Adipose tissue (tissue), 3 donors: Measurements from ENCODE around the gene CD300H. TPM values are rescaled to one million over a fixed set of nuclear protein-coding genes. Genes with fewer than 3 reads are reported as not detected.
"Not testable (repeated sequence)": the region's sequence is repeated elsewhere in the genome, so short reads cannot be mapped to it uniquely, and the experiment has no call there.

Experiments used
- H3K27ac ChIP-seq: one replicate; pipeline ENCODE4 v1.5.1; 2013; ENCODE audit warnings: low read depth, low read length
- WGBS, 3 donors: extraction: QIAGEN DNeasy Blood & Tissue Kit; methylation state at CpG; one replicate each; pipeline ENCODE4 v1.1.7; 2013; 5-methylcytosine and 5-hydroxymethylcytosine counted together
- polyA plus RNA-seq, 3 donors: library from polyadenylated mRNA; stranded (reverse); fragments of 200-250 nt; gene quantifications; one replicate each; pipeline ENCODE4 v1.2.3, GENCODE V29; 2013
- donor health status: healthy with polysubstance abuse.
- donor health status: Bipolar disorder and iron deficiency.
- donor health status: healthy.

The CD300H gene
- polyA plus RNA-seq, 3 donors = 0.52 to 1.2 TPM; not detected in 1

- 38 to 70% (median 66%) methylated on average over 3 of the region's 3 CpGs for WGBS, 3 donors
Measured at GRCh38 chr17:74561586-74561985, 5.7 kb downstream of the CD300H start.

DNA sequence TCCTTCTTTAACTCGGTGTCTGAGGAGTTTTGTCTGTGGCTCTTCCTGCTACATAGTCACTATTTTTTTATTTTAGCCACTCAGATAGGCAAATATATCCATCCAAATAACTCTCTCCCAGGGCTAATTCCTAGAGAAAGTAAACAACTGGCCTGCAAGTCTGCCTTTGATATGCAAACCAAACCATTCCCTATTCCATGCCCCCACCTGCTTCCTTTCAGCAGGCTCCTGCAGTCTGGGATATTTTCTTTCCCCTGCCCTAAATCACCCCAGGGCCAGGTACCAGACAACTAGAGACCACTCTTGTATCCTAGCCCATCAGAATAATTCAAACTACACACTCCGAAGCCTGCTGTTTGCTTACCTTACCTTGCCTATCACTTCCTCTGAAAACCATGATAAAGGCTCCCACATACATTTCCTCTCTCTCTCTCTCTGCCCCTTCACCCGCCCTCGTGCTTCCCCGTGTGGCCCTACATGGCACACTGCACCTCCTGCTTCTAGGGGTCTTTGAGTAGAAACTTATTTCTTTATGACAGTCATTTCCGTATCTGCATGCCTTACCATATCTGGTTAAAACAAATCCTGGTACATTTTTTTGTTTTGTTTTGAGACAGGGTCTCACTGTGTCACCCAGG lies 8.3 kb downstream of the CD300H start:
- 60 to 62% (median 61%) methylated on average over 6 of the region's 6 CpGs for WGBS, 3 donors
- H3K27ac ChIP-seq = no peak overlapping the region

More at GRCh38 chr17:74561586-74561985, 5.7 kb downstream of the CD300H start:
- no peak overlapping the region for H3K27ac ChIP-seq

GRCh38 chr17:74558402-74558801 lies 8.9 kb downstream of the CD300H start:
- not testable (repeated sequence) for H3K27ac ChIP-seq
- 64 to 88% (median 75%) methylated on average over 4 of the region's 4 CpGs for WGBS, 3 donors

GRCh38 chr17:74555427-74555940 lies 11.8 kb downstream of the CD300H start:
- no peak overlapping the region for H3K27ac ChIP-seq
- 57 to 72% (median 60%) methylated on average over 7 of the region's 7 CpGs for WGBS, 3 donors

- 48 to 59% (median 56%) methylated on average over 5 to 6 of the region's 6 CpGs for WGBS, 3 donors
- H3K27ac ChIP-seq = no peak overlapping the region
Measured at GRCh38 chr17:74554909-74555308, 12.4 kb downstream of the CD300H start.

DNA sequence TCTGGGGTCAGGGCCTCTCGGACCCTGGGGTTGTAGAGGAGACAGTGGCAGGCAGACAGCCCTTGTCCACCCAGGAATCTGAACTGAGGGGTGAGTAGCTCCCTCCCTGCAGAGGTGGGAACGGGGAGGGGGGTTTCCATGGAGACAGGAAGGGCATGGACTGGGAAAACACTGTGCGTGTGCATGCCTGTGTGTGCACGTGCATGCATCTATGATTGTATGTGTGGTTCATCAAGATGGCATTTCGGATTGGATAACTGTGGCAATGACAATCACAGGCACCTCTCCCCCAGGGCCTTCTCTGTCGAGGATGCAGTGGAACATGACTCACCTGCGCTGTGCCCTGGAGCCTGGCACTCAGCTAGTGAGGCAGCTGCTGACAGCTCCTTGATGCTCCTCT lies 15.3 kb downstream of the CD300H start:
- H3K27ac ChIP-seq = no peak overlapping the region
- 43 to 63% (median 62%) methylated on average over 7 of the region's 7 CpGs for WGBS, 3 donors

DNA sequence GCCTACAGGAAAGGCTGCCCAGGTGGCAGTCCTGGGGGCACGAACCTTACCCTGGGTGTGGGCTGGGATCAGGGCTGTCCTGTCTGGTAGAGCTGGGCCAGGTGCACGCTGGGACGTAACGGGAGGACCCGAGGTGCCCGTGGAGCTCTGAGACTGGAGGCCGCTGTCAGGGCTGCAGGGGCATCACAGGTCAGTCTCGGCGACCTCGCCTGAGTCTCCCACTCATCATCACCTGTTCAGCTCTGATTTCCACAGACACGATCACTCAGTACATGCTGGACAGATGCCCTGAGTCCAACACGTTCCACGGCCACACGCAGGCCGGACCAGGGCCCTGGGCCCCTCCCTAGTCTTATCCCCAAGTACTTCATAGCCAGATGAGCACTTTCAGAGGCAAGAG lies 16.7 kb downstream of the CD300H start:
- 72 to 88% (median 88%) methylated on average over 15 of the region's 15 CpGs for WGBS, 3 donors

DNA sequence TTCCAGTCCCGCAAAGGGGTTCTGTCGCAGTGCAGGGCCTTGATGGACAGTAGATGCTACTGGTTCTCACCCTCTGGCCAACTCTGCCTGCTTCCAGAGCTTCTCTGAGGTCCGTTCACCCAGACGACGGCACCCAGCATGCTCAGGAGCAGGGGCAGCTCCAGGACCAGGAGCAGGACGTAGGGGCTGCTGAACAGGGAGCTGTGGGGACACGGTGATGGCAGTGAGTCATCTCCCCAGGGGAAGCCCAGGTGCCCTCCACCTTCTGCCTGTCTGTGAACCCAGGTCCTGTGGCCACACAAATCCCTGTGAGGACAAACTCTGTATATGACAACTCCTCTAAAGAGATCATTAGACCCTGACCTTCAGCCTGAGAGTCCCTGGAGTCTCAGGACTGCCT lies 18.0 kb downstream of the CD300H start:
- H3K27ac ChIP-seq = no peak overlapping the region
- WGBS, 3 donors = 73 to 85% (median 75%) methylated on average over 7 of the region's 7 CpGs

More for the DNA sequence above, 16.7 kb downstream of the CD300H start:
- no peak overlapping the region for H3K27ac ChIP-seq

DNA sequence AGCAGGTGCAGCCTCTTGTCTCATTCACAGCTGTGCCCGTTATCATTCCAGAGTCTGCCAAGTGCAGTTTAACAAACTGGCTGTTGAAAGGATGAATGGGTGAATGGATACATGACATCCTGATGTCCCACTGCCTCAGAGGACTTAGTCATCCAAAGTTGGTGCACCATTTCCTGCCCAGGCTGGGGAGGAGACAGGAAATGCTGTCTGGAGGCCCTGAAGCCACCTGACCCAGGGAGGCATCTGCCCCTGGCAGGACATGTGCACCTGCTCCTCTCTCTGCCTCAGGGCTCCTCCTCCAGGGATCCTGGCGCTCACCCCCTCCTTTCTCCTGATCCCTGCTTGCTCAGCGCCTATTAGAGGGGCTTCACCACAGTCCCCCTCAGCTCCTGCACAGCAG lies 19.6 kb downstream of the CD300H start:
- H3K27ac ChIP-seq = no peak overlapping the region
- 66 to 84% (median 80%) methylated on average over 2 to 3 of the region's 3 CpGs for WGBS, 3 donors

DNA sequence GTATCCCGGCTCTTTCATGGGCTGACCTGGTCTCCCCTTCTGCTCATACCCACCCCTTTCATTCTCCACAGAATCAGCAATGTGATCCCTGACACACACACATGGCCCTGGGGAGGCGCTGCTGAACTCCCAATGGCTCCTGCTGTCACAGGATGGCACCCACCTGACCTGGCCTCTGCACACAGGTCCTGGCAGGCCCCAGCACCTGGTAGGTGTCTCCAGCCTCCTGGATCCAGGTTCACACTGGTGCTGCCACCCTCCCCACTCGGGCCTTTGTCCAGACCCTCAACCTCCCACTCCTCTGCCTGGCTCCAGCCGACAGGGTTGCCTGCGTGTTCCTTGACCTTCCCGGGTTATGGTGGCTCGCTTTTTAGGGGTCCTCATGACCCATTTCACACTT lies 20.0 kb downstream of the CD300H start:
- no peak overlapping the region for H3K27ac ChIP-seq
- WGBS, 3 donors = 78 to 89% (median 89%) methylated on average over 7 of the region's 7 CpGs

- no peak overlapping the region for H3K27ac ChIP-seq
- 72 to 95% (median 92%) methylated on average over 7 of the region's 7 CpGs for WGBS, 3 donors
Measured at GRCh38 chr17:74546586-74546985, 20.7 kb downstream of the CD300H start.

- H3K27ac ChIP-seq = no peak within 1 kb of the TSS
Measured at GRCh38 chr17:74545843-74546230, 21.5 kb downstream of the CD300H start, which contains the start of gene CD300C. TSS of gene CD300C (minus strand) at chr17:74546115. CDS start at chr17:74545782, 333 bp downstream.

GRCh38 chr17:74544991-74545842 lies 22.1 kb downstream of the CD300H start:
- no peak overlapping the region for H3K27ac ChIP-seq
- WGBS, 3 donors = 60 to 73% (median 71%) methylated on average over 15 to 16 of the region's 16 CpGs

More at GRCh38 chr17:74545843-74546230, 21.5 kb downstream of the CD300H start, which contains the start of gene CD300C:
- 33 to 46% (median 35%) methylated on average over 5 of the region's 5 CpGs for WGBS, 3 donors

DNA sequence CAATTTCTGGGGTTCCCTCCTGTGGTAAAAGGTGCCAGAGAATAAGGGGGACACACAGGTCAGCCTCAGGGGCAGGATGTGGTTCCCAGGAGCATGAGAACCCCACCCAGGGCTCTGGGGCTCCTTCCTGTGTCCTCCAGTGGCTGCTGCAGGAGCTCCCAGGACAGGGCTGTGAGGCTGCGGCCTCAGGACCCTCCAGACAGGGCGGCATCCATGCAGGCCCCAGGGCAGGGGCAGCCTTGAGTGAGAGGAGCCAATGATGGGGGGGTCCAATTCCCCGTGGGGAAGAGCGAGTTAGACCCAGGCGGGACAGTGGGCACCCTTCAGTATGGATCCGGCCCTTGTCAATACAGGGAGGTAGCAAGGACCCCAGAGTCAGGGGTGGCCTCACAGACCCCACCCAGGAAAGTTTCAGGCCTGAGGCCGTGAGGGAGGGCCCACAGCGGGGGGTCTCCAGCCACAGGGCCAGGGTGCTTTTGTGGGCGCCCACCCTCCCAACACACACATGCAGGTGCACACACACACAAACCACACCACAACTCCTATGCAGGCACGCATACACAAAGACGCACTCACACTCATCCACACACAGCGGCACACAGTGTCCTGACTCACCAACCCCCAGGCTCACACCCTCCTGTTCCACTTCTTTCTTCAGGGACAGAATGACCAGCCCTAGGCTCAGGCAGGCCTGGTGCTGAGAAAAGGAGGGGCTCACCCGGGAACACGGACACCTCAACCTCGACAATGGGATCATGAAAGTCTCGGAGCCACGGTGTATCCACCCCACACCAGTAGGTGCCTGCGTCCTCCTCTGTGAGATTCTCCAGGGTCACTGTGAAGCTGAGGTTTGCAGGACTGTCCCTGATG lies 23.2 kb downstream of the CD300H start:
- 77 to 92% (median 91%) methylated on average over 17 to 18 of the region's 18 CpGs for WGBS, 3 donors
- H3K27ac ChIP-seq = no peak overlapping the region

DNA sequence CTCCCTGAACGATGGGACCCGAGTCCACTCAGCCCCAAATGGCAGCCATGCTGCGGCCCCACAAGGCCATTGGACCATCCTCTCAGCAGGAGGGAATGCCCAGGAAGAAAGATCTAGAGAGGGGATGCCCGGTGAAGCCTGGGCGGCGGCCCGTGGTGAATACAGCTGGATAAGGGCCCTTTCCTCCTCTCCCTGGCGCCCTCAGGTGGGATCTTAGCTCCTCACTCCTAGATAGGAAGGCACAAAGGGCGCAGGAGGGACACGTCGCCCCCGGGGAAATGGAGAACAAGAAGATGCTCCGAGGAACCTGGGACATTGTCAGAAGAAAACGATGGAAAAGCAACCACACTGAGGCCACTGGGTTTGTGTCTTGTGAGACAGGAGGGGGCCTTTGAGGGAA lies 23.9 kb downstream of the CD300H start:
- WGBS, 3 donors = 72 to 83% (median 81%) methylated on average over 14 of the region's 14 CpGs
- H3K27ac ChIP-seq = no peak overlapping the region

DNA sequence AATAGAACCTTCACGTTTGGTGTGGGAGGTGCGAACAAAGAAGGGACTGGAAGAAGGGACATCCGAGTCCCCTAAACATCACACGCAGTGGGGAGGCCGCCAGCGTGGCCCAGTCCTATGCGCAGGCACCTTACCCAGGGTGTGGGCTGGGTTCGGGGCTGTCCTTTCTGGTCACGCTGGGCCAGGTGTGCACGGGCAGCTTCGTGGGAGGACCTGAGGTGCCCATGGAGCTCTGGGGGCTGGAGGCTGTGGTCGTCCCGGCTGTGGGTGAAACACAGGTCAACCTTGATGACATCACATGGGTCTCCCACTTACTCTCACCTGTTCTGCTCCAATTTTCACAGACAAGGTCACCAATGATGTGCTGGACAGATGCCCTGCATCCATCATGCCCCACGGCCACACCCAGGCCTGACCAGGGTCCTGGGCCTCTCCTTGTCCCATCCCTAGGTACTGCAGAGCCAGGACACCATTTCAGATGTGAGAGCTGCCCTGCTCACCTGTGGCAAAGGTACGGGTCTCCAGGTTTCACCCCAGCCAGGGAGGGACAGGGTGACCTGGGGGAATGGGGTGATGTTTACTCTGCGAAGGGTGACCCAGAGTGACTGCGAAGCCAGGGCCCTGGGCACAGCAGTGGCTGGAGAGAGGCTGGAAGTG lies 24.5 kb downstream of the CD300H start:
- H3K27ac ChIP-seq = no peak overlapping the region
- WGBS, 3 donors = 82 to 92% (median 86%) methylated on average over 17 of the region's 17 CpGs

DNA sequence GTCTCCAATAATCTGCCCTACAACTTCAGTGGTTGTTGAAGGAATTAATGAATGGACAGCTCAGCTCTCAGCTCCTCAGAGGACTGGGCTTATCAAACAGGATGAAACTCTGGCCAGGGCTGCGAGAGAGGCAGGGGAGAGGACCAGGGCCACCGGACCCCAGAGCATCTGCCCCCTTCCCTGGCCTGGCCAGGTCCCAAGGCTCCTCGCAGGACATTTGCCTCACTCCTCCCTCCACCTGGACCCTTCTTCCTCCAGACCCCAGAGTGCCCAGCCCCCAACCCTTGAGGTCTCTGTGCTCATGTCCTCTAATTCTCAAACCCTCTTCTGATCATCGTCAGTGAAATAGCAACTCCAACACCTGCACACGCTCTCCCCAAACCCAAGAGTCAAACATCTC lies 25.1 kb downstream of the CD300H start:
- H3K27ac ChIP-seq = no peak overlapping the region
- 72 to 86% (median 76%) methylated on average over 5 of the region's 5 CpGs for WGBS, 3 donors
